ENCODE data around the gene HOXD13.

Gene HOXD13

GRCh38 chr2:176118601-176119339 is 26.2 kb downstream of the HOXD13 start:
- no peak for DNase-seq

DNA sequence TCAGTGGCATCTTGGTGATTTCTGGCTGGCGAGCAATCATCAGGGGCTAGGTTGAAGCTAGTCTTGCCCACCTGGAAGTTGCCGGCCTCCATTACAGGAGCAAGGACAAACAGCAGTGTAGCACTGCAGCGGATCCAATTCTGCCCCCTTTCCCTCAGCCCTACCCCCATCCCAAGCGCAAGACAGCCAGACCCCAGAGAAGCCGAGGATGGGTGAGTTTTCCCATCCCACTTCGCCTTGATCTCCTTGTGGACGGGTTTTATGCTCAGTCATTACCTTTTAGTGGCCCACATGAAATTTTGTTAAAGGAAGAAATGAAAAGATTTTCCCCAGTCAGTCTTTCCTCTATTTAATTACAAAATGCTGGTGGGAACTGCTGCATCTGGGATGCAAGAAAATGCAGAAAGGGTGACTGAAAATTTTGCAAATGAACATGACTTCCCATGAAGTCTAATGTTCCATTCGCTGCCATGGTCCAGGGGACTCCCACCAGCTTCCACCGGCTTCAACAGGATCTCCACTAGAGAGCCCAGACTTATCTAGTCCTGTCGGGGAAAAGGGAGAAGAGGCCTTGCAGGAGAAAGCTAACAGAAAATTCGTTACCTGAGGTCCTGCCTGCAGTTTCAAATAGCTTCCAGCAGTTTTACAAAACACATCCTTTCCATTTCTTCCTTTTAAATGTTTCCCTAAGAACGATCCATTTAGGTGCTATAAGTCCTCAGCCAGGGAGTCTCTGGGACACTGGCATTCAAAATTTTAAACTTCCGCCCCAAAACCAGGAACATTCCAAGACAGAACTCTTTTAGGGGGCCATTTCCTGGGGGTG is 28.1 kb downstream of the HOXD13 start:
- DNase-seq: no peak

DNA sequence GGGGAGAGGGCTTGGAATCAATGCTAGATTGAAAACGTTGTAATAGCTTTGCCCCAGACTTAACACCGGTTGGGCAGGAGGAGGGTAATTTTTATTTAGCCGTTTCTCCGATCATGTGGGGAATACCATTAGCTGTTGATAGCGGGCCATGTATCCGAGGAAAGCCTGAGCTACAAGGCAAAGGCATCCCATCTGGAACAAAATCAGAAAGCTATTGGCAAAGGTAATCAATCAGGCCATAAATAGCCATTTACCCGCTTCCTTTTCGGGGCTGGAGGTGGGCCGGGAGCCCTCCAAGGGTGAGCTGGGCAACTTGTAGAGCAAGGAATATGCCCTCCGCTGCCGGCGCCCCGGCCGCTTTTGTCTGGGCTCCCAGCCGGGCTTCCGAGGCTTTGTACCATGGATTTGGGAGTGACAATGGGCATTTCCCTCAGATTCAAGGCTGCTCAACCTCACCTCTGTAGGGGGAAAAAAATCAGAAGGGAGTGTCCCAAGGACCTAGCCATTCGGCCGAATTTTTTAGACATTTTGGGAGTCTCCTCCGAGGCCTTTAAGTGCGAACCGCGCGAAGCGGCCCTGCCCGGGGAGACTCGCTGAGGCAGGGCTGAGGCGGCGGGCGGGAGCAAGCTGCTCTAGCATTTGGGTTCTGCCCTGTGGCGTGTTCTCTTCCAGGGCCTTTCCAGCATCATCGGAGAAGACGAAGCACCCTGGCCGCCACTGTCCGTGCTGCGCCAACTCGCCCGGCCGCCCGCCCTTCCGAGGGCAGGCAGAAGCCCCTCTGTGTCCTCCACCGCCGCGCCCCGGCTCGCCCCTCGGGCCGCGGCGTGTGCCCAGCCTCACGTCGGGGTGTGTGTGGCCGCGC is 28.9 kb downstream of the HOXD13 start:
- no peak for DNase-seq

DNA sequence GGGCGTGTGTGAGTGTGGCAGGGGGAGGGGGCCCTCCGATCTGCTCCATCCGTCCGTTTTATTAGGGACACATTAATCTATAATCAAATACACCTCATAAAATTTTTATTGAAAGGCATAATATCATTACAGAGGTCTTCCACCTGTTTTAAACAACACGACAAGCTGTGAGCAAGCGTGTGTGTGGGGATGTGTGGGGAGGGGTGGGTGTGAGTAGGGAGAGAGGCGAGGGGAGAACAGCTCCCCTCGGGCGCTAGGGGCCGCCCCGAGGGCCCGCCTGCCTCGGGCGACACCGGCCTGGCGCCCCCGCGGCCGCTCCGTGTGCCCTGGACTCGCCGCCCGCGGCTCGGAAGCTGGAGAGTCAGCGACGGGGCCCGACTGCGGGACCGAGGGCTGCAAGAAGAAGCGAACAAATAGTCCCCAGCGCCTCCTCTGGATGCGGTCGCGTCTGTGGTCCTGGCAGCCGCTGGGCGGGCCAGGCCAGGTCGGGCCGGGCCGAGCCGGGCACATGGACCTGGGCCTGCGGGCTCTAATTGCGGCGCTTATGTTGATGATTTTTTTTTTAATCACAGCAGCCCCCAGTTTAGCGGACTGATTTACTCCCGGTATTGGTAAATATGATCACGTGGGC is 29.6 kb downstream of the HOXD13 start:
- no peak for DNase-seq

DNA sequence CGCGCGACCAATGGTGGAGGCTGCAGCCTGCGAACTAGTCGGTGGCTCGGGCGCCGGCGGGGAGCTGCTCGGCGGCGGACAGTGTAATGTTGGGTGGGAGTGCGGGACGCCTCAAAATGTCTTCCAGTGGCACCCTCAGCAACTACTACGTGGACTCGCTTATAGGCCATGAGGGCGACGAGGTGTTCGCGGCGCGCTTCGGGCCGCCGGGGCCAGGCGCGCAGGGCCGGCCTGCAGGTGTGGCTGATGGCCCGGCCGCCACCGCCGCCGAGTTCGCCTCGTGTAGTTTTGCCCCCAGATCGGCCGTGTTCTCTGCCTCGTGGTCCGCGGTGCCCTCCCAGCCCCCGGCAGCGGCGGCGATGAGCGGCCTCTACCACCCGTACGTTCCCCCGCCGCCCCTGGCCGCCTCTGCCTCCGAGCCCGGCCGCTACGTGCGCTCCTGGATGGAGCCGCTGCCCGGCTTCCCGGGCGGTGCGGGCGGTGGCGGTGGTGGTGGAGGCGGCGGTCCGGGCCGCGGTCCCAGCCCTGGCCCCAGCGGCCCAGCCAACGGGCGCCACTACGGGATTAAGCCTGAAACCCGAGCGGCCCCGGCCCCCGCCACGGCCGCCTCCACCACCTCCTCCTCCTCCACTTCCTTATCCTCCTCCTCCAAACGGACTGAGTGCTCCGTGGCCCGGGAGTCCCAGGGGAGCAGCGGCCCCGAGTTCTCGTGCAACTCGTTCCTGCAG is 30.3 kb downstream of the HOXD13 start, which contains the start of gene HOXD9:
TSS of gene HOXD9 (plus strand) at position 37 of the 728 bp plus-strand sequence. CDS start at position 87, 50 bp downstream.
- DNase-seq: no peak

- no peak for DNase-seq
Observed at GRCh38 chr2:176123411-176124109, 31.0 kb downstream of the HOXD13 start.

DNA sequence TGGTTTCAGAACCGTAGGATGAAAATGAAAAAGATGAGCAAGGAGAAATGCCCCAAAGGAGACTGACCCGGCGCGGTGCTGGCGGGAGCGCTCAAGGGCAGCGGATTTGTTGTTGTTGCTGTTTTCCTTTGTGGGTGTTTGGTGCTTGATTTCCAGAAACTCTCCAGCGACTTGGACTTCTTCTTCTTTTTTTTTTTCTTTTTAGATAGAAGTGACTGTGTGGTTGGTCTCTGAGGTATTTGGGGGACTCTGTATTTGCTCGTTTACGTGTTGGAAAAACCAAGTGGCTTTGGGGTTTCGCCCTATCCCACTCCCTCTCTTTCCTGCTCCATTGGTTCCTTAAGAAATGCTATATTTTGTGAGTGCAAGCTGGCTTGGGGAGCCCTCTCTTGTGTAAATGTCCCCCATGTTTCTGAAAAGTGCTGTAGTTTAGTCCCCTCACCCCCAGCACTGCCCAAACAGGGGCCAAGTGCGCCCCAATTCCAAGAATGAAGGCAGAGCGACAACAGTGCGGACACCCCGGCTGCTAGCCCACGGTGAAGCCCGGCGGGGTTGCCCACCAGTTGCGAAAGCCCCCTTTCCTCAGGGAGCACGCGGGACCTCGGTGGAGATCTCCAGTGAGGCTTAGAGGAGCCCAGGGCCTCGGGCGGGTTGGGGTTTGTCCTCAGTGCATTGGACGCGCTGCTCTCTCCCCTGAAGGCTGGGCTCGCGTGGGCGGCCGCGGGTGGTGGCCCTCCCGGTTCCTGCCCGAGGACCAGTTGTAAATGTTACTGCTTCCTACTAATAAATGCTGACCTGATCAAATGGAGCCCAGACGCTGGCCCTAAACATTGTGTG is 31.8 kb downstream of the HOXD13 start:
- DNase-seq: no peak

DNA sequence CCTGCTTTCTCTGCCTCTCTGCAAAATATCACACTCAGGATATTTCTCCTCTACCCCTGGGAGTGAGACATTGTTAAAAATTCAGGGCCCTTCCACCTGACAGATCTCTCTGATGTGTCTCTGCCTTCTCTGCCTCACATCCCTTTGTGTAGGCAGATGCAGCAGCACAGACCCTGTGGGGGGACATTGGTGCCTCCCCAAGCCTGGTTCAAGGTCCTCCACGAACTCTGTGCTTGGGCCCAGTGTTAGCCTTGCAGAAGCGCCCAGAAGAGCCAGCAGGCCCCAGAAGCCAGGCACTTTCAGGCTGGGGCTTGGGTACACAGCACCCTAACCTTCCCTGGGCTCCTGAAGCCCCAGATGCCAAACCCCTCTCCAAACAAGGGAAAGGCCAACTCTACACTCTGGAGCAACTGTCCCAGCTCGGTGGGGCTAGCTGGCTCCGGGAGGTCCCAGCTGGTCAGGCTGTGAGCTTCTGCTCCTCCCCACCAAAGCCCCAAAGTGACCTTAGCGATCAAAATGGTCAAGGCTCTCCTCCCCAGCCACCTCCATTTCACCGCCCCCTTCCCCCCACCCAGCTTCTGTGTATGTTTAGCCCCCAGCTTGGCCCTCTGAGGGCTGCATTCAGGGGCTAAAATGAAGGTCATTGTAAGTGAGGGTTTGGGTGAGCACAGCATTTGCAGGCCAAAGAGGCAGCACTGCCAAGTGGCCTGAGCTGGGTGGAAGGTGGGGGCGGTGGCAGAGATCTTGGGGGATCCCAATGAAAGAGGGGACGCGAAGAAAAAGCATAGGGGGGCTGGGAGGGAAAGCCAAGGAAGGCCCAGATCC is 32.6 kb downstream of the HOXD13 start:
- no peak for DNase-seq

- no peak for DNase-seq
Observed at GRCh38 chr2:176125772-176126054, 33.2 kb downstream of the HOXD13 start.

DNA sequence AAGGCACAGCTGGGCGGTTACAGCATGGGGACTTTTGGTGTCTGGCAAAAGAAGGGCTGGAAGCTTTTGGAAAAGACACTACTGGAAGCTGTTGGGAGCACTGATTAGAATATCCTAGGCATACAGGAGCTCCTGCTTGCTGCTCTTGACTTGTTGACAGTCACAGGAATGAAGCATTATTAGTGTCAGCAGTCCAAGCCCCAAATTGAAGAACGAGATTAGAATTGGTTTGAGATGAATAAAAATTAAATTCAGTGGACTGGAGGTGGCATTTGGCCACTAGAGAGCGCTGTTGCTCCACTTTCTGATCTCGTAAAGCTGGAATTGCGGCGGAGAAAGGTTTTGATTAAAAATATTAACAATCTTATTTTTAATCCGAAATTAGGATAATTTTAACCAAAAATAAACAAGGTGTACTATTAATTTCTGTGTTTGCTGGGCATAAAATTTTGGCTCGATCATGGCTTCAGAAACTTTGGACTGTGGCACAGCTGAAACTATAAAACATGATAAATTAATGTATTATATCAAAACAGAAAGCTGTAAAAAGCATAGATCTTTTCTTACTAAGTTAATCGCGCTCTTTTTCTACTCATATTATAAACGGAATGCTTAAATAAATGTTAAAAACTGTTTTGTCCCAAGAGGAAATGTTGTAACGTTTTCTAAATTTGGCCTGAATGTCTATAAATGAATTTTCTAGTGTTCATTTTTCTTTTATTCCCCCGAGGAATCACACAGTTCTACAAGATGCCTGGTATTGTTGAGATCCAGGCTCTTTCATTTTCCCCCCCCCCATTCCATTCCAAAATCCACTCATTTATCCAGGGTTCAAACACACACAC is 34.6 kb downstream of the HOXD13 start:
- peak in 39 of 56 donors; percentile 1 to 84 (median 19) for DNase-seq

- no peak for DNase-seq
Observed at GRCh38 chr2:176127774-176128072, 35.2 kb downstream of the HOXD13 start.

- no peak for DNase-seq
Observed at GRCh38 chr2:176128172-176128981, 35.9 kb downstream of the HOXD13 start.

GRCh38 chr2:176128982-176129796 is 36.7 kb downstream of the HOXD13 start, which contains the start of gene HOXD8:
TSS of gene HOXD8 (plus strand) at chr2:176129705. CDS start at chr2:176130367, 662 bp downstream.
- DNase-seq: no peak

DNA sequence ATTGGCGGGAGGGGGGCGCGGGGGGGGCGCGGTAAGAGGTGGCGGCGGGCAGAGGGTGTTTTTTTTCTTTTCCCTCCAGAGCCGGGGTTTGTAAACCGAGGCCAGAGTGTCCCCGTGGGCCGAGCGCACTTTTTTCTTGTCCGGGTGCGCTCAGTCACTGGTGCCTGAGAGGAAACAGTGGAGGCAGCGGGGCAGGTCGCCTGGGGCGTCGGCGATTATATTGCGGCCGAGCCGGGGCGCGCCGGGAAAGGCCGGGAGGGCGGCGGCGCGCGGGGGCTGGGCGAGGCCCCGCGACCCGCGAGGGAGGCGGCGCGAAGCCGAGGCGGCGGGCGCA is 37.3 kb downstream of the HOXD13 start:
- DNase-seq: no peak

GRCh38 chr2:176130147-176130956 is 37.8 kb downstream of the HOXD13 start:
- no peak for DNase-seq
